Tongue (tissue), 3 donors: ENCODE data around the gene PHF8. TPM values are rescaled to one million over a fixed set of nuclear protein-coding genes. Genes with fewer than 3 reads are reported as not detected.

Experiments
- DNase-seq: peaks from one replicate; pipeline ENCODE4 v3.0.0-alpha.2; 2015
- small RNA-seq: library from RNA; depleted of rRNA; stranded (forward); fragments of <200 nt; gene quantifications from one replicate; pipeline ENCODE3, GENCODE V24; 2014; ENCODE audit warnings: low replicate concordance
- total RNA-seq: library from RNA; depleted of rRNA; stranded (reverse); fragments of >200 nt; gene quantifications from one replicate; pipeline ENCODE4 v1.2.3, GENCODE V29; 2014

Gene PHF8
- total RNA-seq, 1 donor from 2014 or later, result 34.8 TPM

- DNase-seq, result no peak
Measured at GRCh38 chrX:54012830-54013500, 31.3 kb downstream of the PHF8 start.

DNA sequence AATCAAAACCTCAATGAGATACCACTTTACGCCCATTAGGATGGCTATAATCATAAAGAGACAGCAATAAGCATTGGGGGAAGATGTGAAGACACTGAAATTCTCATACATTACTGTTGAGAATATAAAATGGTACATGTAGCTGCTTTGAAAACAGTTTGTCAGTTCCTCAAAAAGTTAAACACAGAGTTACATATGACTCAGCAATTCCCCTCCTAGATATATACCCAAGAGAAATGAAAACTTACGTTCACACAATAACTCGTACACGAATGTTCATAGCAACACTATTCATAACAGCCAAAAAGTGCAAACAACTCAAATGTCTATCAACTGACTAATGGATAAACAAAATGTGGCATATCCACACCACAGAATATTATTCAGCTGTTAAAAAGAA is 36.6 kb downstream of the PHF8 start:
- DNase-seq, result no peak

GRCh38 chrX:53997724-53998123 is 46.5 kb downstream of the PHF8 start:
- DNase-seq, result no peak

DNA sequence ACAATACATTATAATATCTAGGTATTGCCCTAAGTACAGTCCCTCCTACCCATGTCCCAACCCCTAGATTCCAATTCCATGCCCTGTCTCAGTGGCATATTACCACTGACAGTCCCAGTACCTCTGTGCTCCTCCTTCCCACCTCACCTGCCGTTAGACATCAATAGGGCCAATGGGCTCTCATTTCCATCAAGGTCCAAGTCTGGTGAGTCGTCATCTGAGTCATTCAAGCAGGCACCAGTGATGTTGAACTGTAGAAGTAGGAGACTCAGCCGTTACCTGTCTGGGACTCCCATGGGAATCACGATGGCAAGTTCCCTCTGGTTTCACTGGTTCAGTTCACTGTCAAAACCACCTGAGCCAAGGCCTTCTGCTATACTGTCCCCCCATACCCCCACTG is 51.7 kb downstream of the PHF8 start:
- DNase-seq, result no peak

- DNase-seq, result peak; percentile 1
Measured at GRCh38 chrX:53990171-53990570, 54.1 kb downstream of the PHF8 start.

DNA sequence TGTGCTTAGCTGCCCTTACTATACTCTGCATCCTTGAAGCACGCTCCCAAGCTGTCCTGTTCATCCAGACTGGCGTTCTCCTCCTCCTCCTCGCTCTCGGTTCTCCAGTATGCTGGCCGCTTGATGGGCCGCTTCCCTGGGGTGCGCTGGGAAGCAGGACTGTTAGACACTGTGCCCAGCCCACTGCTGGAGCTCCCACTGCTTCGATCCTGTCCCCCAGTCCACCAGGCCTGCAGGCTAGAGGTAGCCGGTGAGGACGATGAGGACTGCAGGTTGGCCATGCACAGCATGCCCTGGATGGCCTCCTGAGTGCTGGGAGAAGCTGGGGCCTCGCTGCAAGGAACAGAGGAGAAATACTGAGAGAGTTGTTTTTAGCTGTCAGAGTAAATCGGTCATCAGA is 59.4 kb downstream of the PHF8 start:
- DNase-seq, result no peak

DNA sequence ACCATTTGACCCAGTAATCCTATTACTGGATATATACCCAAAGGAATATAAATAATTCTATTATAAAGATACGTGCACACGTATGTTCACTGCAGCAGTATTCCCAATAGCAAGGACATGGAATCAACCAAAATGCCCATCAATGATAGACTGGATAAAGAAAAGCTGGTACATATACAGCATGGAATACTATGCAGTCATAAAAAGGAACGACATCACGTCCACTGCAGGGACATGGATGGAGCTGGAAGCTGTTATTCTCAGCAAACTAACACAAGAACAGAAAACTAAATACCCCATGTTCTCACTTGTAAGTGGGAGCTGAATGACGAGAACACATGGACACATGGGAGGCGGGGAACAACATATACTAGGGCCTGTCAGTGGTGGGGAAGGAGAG is 69.7 kb downstream of the PHF8 start:
- DNase-seq, result no peak

DNA sequence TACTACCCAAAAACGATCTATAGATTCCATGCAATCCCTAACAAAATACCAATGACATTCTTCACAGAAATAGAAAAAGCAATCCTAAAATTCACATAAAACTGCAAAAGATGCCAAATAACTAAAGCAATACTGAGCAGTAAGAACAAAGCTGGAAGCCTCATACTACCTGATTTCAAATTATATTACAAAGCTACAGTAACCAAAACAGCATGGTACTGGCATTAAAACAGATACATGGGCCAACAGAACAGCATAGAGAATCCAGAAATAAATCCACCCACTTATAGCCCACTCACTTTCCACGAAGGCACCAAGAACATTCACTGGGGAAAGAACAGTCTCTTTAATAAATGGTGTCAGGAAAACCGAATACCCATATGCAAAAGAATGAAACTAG is 74.7 kb downstream of the PHF8 start:
- no peak for DNase-seq

DNA sequence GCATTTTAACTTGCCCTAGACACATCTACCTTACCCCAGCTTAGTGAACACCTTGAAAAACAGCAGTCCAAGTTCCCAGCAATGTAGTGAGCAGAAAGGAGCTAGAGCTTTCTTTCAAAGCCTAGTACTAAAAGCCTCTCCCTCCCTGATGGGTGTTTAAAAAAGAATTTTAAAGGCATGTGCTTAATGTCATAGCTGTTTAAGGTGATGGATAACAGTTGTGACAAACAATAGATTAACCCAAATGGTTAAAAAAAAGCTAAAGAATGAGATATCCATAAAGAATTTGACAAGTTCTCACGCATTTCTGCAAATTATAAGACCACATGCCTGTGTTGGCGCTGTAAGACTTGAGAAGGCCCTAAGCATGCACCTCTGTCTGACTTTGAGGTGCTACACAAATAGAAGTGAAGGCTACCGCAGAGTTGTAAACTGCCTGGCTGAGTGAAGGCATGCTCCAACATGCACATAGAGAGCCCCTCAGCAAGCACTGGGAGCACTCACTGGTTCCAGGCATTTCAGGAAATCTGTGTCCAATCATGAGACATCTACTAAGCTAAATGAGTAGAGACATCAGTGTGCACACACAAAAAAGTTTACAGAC is 94.0 kb downstream of the PHF8 start:
- no peak for DNase-seq

GRCh38 chrX:53940180-53940579 is 104.1 kb downstream of the PHF8 start:
- no peak for DNase-seq

DNA sequence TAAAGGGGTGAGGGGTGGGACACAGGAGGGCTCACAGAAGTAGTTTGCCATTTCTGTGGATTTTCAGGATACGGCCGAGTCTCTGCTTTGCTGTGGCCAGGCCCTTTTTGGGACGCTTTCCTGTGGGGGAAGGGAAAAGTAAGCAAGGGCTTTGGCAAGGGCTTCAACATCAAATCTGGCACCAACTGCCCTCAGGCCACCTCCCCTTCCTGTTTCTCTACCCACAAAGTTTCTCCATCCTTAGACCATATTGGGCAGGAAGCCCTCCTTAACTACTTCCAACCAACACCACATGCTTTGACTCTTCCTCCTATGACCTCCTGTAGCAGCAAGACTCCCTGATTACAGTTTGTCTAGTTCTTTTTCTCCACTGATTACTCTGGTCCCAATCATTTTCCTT is 105.1 kb downstream of the PHF8 start:
- no peak for DNase-seq

DNA sequence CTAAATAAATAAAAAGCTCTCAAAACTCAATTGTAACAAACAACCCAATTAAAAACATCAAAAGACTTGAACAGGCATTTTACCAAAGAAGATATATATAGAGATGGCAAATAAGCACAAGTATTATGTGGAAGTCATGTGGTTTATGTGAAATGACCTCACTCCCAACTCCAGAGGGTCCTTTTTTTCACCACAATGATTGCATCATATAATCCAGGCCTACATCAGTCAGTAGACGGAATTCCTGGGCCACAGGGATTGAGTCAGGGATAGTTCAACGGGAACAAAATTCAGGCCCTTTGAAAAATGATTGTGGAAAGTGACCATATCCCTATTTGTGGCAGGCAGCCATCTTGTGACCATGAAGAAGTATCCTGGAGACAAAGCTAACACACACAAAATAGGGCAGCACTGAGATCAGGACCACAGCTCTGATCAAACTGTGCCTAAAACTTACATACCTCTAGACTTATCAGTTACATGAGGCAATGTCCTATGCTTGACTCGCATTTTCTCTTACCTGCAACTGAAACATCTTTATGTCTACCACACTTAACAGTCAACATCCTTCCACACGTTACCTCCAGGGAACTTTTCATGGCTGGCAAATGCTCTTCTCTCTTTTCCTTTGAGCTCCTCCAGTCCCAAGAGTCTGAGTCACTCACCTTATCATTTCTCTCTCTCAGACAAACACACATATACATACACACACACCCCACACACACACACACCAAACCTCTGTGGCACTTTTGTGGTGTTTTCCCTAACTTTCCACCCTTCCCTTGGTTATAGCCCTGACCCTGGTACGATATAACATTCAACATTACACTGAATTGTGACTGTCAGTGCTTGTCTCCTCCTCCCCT is 113.5 kb downstream of the PHF8 start:
- no peak for DNase-seq

DNA sequence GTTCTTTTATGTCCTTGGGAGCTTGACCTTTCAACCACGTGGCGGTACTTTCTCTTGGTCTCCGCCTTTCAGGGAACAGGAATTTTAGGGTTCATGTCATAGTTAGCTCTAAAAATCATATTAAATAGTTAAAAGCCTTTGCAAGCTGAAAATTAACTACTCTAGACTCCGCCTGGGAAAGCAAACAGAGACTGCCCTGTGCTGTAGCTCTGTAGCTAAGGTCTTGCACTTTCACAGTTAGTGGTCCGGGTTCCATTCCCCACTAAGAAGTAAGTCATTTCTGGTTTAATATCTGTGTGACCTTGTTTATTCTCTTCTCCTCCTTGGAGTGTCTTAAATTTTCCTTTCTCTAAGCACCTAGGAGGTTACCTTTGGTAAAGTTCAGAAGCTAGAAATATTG is 118.2 kb downstream of the PHF8 start:
- no peak for DNase-seq

GRCh38 chrX:53918702-53919101 is 125.6 kb downstream of the PHF8 start:
- DNase-seq, result no peak

DNA sequence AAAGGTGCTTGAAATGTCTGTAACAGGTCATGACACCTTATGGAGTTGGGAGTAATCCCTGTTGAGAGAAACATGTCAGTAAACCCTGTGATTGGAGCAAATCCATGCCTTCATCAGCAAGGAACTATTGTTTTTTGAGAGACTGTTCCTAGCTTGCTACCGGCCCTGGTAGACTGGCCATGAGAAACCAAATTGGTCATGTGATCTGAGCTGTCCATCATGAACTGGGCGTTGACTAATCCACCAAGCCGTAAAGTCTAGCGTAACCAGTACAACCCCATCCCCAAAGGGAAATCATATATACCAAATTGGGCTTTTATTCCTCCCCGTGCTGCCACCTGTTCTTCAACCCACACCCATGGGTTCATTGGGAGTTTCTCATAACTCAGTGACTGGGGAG is 143.7 kb downstream of the PHF8 start:
- no peak for DNase-seq

- DNase-seq, result no peak
Measured at GRCh38 chrX:53895270-53895669, 149.0 kb downstream of the PHF8 start.

Small RNA genes within 50 kb of the gene (small RNA-seq; reads per million reads assigned to genes)
- 0.37 reads per million, percentile 62 among the genes with 10 or more reads in this experiment for gene RNA5SP505

Other genes starting within 250 kb of the PHF8 start
- gene FAM120C, start 138.8 kb upstream of the PHF8 start, total RNA-seq, result 9.8 TPM